ENCODE measurements around the gene WDR45. TPM values are rescaled to one million over a fixed set of nuclear protein-coding genes. Genes with fewer than 3 reads are reported as not detected.
A peak's percentile ranks its signal among the peaks of the same experiment; 100 is the strongest.

Gene WDR45
- total and polyA plus RNA-seq, 8 donors = 34.9 to 121 (median 47.0) TPM

- Histone ChIP-seq H3K27ac (no peak overlapping the region), H3K4me1 (no peaks in the 10 kb centered on the region), H3K36me3 (peaks cover 0 to 12% (median 0%) of the 10 kb centered on the region in 3 donors), H3K9me3 (no peaks in the 10 kb centered on the region), H3K4me3 (no peak overlapping the region), H3K27me3 (no peaks in the 10 kb centered on the region)
- no peak for DNase-seq
- intact Hi-C loops (cut with DNase I) = no loop called here
- FAIRE-seq = no peak
- TF ChIP-seq, protein P1, sequence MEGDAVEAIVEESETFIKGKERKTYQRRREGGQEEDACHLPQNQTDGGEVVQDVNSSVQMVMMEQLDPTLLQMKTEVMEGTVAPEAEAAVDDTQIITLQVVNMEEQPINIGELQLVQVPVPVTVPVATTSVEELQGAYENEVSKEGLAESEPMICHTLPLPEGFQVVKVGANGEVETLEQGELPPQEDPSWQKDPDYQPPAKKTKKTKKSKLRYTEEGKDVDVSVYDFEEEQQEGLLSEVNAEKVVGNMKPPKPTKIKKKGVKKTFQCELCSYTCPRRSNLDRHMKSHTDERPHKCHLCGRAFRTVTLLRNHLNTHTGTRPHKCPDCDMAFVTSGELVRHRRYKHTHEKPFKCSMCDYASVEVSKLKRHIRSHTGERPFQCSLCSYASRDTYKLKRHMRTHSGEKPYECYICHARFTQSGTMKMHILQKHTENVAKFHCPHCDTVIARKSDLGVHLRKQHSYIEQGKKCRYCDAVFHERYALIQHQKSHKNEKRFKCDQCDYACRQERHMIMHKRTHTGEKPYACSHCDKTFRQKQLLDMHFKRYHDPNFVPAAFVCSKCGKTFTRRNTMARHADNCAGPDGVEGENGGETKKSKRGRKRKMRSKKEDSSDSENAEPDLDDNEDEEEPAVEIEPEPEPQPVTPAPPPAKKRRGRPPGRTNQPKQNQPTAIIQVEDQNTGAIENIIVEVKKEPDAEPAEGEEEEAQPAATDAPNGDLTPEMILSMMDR (IDR thresholded peaks at IDR 0.05) = no peak
- peak in 3 of 4 donors; percentile 36 to 62 (median 38) for ATAC-seq
- WGBS, 2 donors = 81 to 91% methylated on average over 6 of the region's 6 CpGs
These were observed 49.8 kb downstream of the WDR45 start for GRCh38 chrX:49029876-49030275.

Other genes with a start within 250 kb of the WDR45 start
- 10 to 100 TPM; 10.3 to 50.5 (median 20.1) TPM for gene PCSK1N, start 244.3 kb downstream of the WDR45 start, total RNA-seq
- 100 to 1,000 TPM; 167 to 368 TPM for gene PCSK1N, start 244.3 kb downstream of the WDR45 start, polyA plus RNA-seq
- 10 to 100 TPM; 15.7 to 26.0 (median 19.5) TPM for gene TIMM17B, start 182.1 kb downstream of the WDR45 start, total RNA-seq
- 10 to 100 TPM; 29.8 to 48.9 TPM for gene TIMM17B, start 182.1 kb downstream of the WDR45 start, polyA plus RNA-seq
- 10 to 100 TPM; 36.4 to 66.5 (median 49.3) TPM for gene PQBP1, start 182.0 kb downstream of the WDR45 start, total RNA-seq
- 100 to 1,000 TPM; 108 to 112 TPM for gene PQBP1, start 182.0 kb downstream of the WDR45 start, polyA plus RNA-seq
- 10 to 100 TPM in 5 of 6 donors, 1 to 10 TPM in 1; 9.9 to 20.6 (median 14.6) TPM for gene SLC35A2, start 168.2 kb downstream of the WDR45 start, total RNA-seq
- gene SLC35A2, start 168.2 kb downstream of the WDR45 start, polyA plus RNA-seq = 10 to 100 TPM in 1 of 2 donors, 1 to 10 TPM in 1; 7.1 to 16.0 TPM
- gene PIM2, start 160.9 kb downstream of the WDR45 start, total RNA-seq = 1 to 10 TPM; 1.3 to 8.6 (median 2.4) TPM
- 1 to 10 TPM; 2.8 to 8.2 TPM for gene PIM2, start 160.9 kb downstream of the WDR45 start, polyA plus RNA-seq
- gene OTUD5, start 122.3 kb downstream of the WDR45 start, total RNA-seq = 10 to 100 TPM; 14.2 to 28.7 (median 17.9) TPM
- 10 to 100 TPM; 32.5 to 34.3 TPM for gene OTUD5, start 122.3 kb downstream of the WDR45 start, polyA plus RNA-seq
- gene KCND1, start 108.0 kb downstream of the WDR45 start, total RNA-seq = 1 to 10 TPM in 2 of 6 donors, under 1 TPM in 4; 0.12 to 1.7 (median 0.68) TPM
- 1 to 10 TPM in 1 of 2 donors, under 1 TPM in 1; 0.84 to 1.3 TPM for gene KCND1, start 108.0 kb downstream of the WDR45 start, polyA plus RNA-seq
- gene GRIPAP1, start 77.6 kb downstream of the WDR45 start, total RNA-seq = 10 to 100 TPM; 12.5 to 26.0 (median 17.2) TPM
- 10 to 100 TPM; 32.2 to 32.7 TPM for gene GRIPAP1, start 77.6 kb downstream of the WDR45 start, polyA plus RNA-seq
- gene TFE3, start 36.5 kb downstream of the WDR45 start, total RNA-seq = 10 to 100 TPM in 3 of 6 donors, 1 to 10 TPM in 3; 8.5 to 18.8 (median 11.0) TPM
- gene TFE3, start 36.5 kb downstream of the WDR45 start, polyA plus RNA-seq = 10 to 100 TPM; 20.1 to 20.6 TPM
- 10 to 100 TPM in 1 of 6 donors, 1 to 10 TPM in 5; 4.5 to 10.6 (median 6.8) TPM for gene CCDC120, start 20.9 kb downstream of the WDR45 start, total RNA-seq
- gene CCDC120, start 20.9 kb downstream of the WDR45 start, polyA plus RNA-seq = 1 to 10 TPM; 7.3 to 8.2 TPM
- gene PRAF2, start 5.9 kb downstream of the WDR45 start, total RNA-seq = 1 to 10 TPM; 1.3 to 8.8 (median 3.9) TPM
- gene PRAF2, start 5.9 kb downstream of the WDR45 start, polyA plus RNA-seq = 10 to 100 TPM; 11.3 to 15.8 TPM
- 10 to 100 TPM in 1 of 6 donors, 1 to 10 TPM in 5; 5.4 to 11.5 (median 7.7) TPM for gene GPKOW, start 43.8 kb upstream of the WDR45 start, total RNA-seq
- 10 to 100 TPM in 1 of 2 donors, 1 to 10 TPM in 1; 5.1 to 10.5 TPM for gene GPKOW, start 43.8 kb upstream of the WDR45 start, polyA plus RNA-seq
- 10 to 100 TPM in 1 of 6 donors, 1 to 10 TPM in 5; 6.8 to 12.7 (median 8.3) TPM for gene MAGIX, start 82.9 kb upstream of the WDR45 start, total RNA-seq
- 10 to 100 TPM; 12.8 to 25.7 TPM for gene MAGIX, start 82.9 kb upstream of the WDR45 start, polyA plus RNA-seq
- 100 to 1,000 TPM in 4 of 6 donors, 10 to 100 TPM in 2; 36.0 to 125 (median 114) TPM for gene PLP2, start 92.0 kb upstream of the WDR45 start, total RNA-seq
- 100 to 1,000 TPM; 119 to 126 TPM for gene PLP2, start 92.0 kb upstream of the WDR45 start, polyA plus RNA-seq
- 1 to 10 TPM; 4.2 to 7.0 (median 5.6) TPM for gene PRICKLE3, start 106.5 kb upstream of the WDR45 start, total RNA-seq
- 1 to 10 TPM; 4.3 to 6.7 TPM for gene PRICKLE3, start 106.5 kb upstream of the WDR45 start, polyA plus RNA-seq
- gene SYP, start 120.3 kb upstream of the WDR45 start, total RNA-seq = 1 to 10 TPM; 2.0 to 9.8 (median 4.2) TPM
- gene SYP, start 120.3 kb upstream of the WDR45 start, polyA plus RNA-seq = 10 to 100 TPM; 13.4 to 41.7 TPM
- gene CACNA1F, start 153.5 kb upstream of the WDR45 start, total RNA-seq = under 1 TPM; 0.03 to 0.87 (median 0.18) TPM
- under 1 TPM; 0.23 to 0.30 TPM for gene CACNA1F, start 153.5 kb upstream of the WDR45 start, polyA plus RNA-seq
- 10 to 100 TPM in 1 of 6 donors, 1 to 10 TPM in 5; 6.2 to 11.4 (median 8.6) TPM for gene CCDC22, start 155.6 kb upstream of the WDR45 start, total RNA-seq
- 10 to 100 TPM in 1 of 2 donors, 1 to 10 TPM in 1; 9.3 to 13.8 TPM for gene CCDC22, start 155.6 kb upstream of the WDR45 start, polyA plus RNA-seq
- under 1 TPM in 2 of 6 donors, not detected in 4; 0.04 to 0.12 TPM for gene FOXP3, start 184.8 kb upstream of the WDR45 start, total RNA-seq
- under 1 TPM in 1 of 2 donors, not detected in 1; 0.16 TPM for gene FOXP3, start 184.8 kb upstream of the WDR45 start, polyA plus RNA-seq
- gene PPP1R3F, start 189.9 kb upstream of the WDR45 start, total RNA-seq = 1 to 10 TPM; 1.1 to 2.8 (median 1.6) TPM
- gene PPP1R3F, start 189.9 kb upstream of the WDR45 start, polyA plus RNA-seq = 1 to 10 TPM; 2.9 to 5.6 TPM
- not detected for gene GAGE10, start 223.8 kb upstream of the WDR45 start, total RNA-seq
- gene GAGE10, start 223.8 kb upstream of the WDR45 start, polyA plus RNA-seq = not detected
- gene GAGE12J, start 242.2 kb upstream of the WDR45 start, total RNA-seq = not detected
- gene GAGE12J, start 242.2 kb upstream of the WDR45 start, polyA plus RNA-seq = not detected

All from pancreas (tissue), 10 donors.